Peyer's patch (tissue), 4 donors: Measurements from ENCODE around the gene ANO4. TPM values are rescaled to one million over a fixed set of nuclear protein-coding genes. Genes with fewer than 3 reads are reported as not detected.
"Not testable (repeated sequence)": the region's sequence is repeated elsewhere in the genome, so short reads cannot be mapped to it uniquely, and the experiment has no call there.

Source experiments
- DNase-seq, 3 donors: peaks; one replicate each; pipeline ENCODE4 v3.0.0-alpha.2; 2017 to 2019
- H3K27ac ChIP-seq, 4 donors: fragments of 200-600 bp; sonication (generic); one replicate each; pipeline ENCODE4 v1.5.1; 2016 to 2019
- H3K27me3 ChIP-seq, 2 donors: fragments of 200-600 bp; sonication (generic); one replicate each; pipeline ENCODE4 v1.5.1; 2019
- H3K36me3 ChIP-seq, 3 donors: fragments of 200-600 bp; sonication (generic); one replicate each; pipeline ENCODE4 v1.5.1; 2016 to 2019
- H3K4me1 ChIP-seq, 4 donors: fragments of 200-600 bp; sonication (generic); one replicate each; pipeline ENCODE4 v1.5.1; 2016 to 2019
- H3K4me3 ChIP-seq, 4 donors: fragments of 200-600 bp; sonication (generic); 1 replicate in 3 of 4; 2 replicates in 1 of 4; pipeline ENCODE4 v1.5.1; 2016 to 2019; ENCODE audit warnings: mild to moderate bottlenecking in 1 of 4
- H3K9me3 ChIP-seq, 4 donors: fragments of 200-600 bp; sonication (generic); one replicate each; pipeline ENCODE4 v1.5.1; 2016 to 2019; ENCODE audit warnings: mild to moderate bottlenecking in 1 of 4
- CTCF ChIP-seq, 6 experiments: fragments of 450-650 bp in 4 of 6; fragments of 200-600 bp in 2 of 6; sonication (generic) in 1 of 6; IDR thresholded peaks; one replicate each; pipeline ENCODE4 v1.5.1; 2017 to 2019; ENCODE audit warnings: antibody characterized with exemption in 6 of 6, mild to moderate bottlenecking in 3 of 6, moderate library complexity in 1 of 6
- POLR2A ChIP-seq, 2 donors: fragments of 450-650 bp; IDR thresholded peaks; one replicate each; pipeline ENCODE4 v1.5.1; 2017; ENCODE audit warnings: antibody characterized with exemption in 2 of 2, mild to moderate bottlenecking in 2 of 2, moderate library complexity in 2 of 2
- total RNA-seq, 4 donors: library from RNA; depleted of rRNA; stranded (reverse); fragments of >200 nt; gene quantifications; one replicate each; pipeline ENCODE4 v1.1.0, GENCODE V29; 2016

The ANO4 gene
- total RNA-seq, 4 donors from 2014 or later = 1.7 TPM; not detected in 3

GRCh38 chr12:101047652-101048051 is 253.1 kb downstream of the ANO4 start:
- Histone ChIP-seq H3K36me3 (no peaks in the 10 kb centered on the region), H3K27me3 (no peaks in the 10 kb centered on the region), H3K4me3 (no peak overlapping the region), H3K4me1 (no peaks in the 10 kb centered on the region), H3K27ac (no peak overlapping the region), H3K9me3 (no peaks in the 10 kb centered on the region)
- DNase-seq = no peak
- TF ChIP-seq CTCF (IDR thresholded peaks at IDR 0.05) (no peak), POLR2A (IDR thresholded peaks at IDR 0.05) (no peak)

DNA sequence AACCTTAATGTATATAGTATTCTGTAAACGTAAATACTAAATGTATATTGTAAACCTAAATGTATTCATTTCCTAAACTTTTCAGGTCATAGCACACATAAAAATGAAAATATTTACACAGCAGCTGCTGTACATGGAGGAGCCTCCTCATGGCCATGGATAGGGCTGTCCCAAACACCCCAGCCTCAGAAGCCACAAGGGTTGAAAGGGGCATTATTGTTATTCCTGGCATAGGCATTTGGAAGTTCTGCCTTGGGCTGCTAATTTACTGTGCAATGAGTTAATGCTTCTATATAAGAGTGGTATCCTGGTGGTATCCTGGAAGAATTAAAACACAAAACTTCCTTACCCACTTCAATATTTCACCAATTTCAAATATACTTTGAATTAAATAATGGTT is 256.1 kb downstream of the ANO4 start:
- no peak for DNase-seq
- H3K4me1 ChIP-seq = no peaks in the 10 kb centered on the region
- TF ChIP-seq CTCF (IDR thresholded peaks at IDR 0.05) (no peak), POLR2A (IDR thresholded peaks at IDR 0.05) (no peak)
- no peaks in the 10 kb centered on the region for H3K36me3 ChIP-seq
- no peaks in the 10 kb centered on the region for H3K9me3 ChIP-seq
- no peak overlapping the region for H3K4me3 ChIP-seq
- H3K27ac ChIP-seq = no peak overlapping the region
- H3K27me3 ChIP-seq = no peaks in the 10 kb centered on the region

DNA sequence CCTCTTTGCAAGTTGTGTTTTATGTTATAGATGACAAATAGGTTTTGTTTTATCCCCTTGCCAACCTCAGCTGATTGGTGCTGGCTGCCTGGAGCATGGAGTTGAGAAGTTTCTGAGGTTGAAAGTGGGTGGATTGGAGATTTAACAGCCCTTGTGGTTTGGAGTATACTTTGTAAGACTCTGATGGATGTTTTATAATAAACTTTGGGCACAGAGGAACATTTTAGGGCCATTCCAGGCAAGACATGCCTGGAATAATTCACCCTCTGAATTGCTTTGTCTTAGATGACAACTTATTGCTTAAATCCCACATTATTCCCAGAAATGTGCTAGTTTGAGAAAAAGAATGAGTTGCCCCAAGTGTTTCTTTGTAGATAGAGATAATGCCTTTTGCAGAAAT is 256.6 kb downstream of the ANO4 start:
- TF ChIP-seq CTCF (IDR thresholded peaks at IDR 0.05) (no peak), POLR2A (IDR thresholded peaks at IDR 0.05) (no peak)
- Histone ChIP-seq H3K36me3 (no peaks in the 10 kb centered on the region), H3K27me3 (no peaks in the 10 kb centered on the region), H3K27ac (no peak overlapping the region), H3K9me3 (no peaks in the 10 kb centered on the region), H3K4me3 (no peak overlapping the region), H3K4me1 (no peaks in the 10 kb centered on the region)
- no peak for DNase-seq

- peak overlapping the region in 1 of 4 donors; percentile 63 for H3K27ac ChIP-seq
- DNase-seq = peak in 2 of 3 donors; percentile 49 to 53
- H3K9me3 ChIP-seq = no peaks in the 10 kb centered on the region
- no peak for TF ChIP-seq CTCF (IDR thresholded peaks at IDR 0.05)
- H3K4me3 ChIP-seq = no peak overlapping the region
- no peaks in the 10 kb centered on the region for H3K36me3 ChIP-seq
- no peaks in the 10 kb centered on the region for H3K4me1 ChIP-seq
- no peaks in the 10 kb centered on the region for H3K27me3 ChIP-seq
Observed at GRCh38 chr12:101051901-101052550, 257.4 kb downstream of the ANO4 start.

DNA sequence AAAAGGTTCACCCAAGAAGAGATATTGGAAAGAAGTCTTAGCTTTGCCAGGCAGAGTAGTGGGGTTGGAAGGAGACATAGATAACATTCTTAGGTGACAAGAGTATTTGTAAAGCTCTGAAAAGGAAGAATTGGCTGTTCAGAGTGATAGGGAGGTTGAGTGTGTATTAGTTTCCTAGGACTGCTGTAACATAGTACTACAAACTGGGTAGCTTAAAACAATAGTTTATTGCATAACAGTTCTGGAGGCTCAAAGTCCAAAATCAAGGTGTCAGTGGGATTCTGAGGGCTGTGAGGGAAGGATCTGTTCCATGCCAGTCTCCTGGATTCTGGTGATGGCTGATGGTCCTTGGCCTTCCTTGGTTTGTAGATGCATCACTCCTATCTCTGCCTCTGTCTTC is 258.6 kb downstream of the ANO4 start:
- no peaks in the 10 kb centered on the region for H3K27me3 ChIP-seq
- H3K9me3 ChIP-seq = no peaks in the 10 kb centered on the region
- H3K4me1 ChIP-seq = no peaks in the 10 kb centered on the region
- H3K4me3 ChIP-seq = no peak overlapping the region
- no peaks in the 10 kb centered on the region for H3K36me3 ChIP-seq
- H3K27ac ChIP-seq = no peak overlapping the region
- TF ChIP-seq CTCF (IDR thresholded peaks at IDR 0.05) (no peak), POLR2A (IDR thresholded peaks at IDR 0.05) (no peak)
- no peak for DNase-seq

DNA sequence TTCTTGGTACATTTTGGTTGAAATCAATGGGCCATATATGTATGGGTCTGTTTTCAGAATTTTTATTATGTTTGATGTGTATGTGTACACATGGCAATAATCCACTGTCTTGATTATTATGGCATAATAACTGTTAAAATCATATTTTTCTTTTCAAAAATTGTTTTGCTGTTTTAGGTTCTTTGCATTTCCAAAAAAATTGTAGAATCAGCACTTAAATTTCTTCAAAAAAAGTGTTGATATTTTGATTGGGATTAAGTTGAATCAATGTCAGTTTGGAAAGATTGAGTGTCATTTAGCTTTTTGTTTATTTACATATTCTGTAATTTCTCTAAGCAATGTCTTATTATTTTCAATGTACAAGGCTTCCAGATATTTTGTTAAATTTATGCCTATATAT is 261.4 kb downstream of the ANO4 start:
- no peak overlapping the region for H3K27ac ChIP-seq
- no peak for DNase-seq
- no peaks in the 10 kb centered on the region for H3K9me3 ChIP-seq
- H3K4me3 ChIP-seq = no peak overlapping the region
- H3K4me1 ChIP-seq = no peaks in the 10 kb centered on the region
- no peak for TF ChIP-seq POLR2A (IDR thresholded peaks at IDR 0.05)
- no peak for TF ChIP-seq CTCF (IDR thresholded peaks at IDR 0.05)
- H3K36me3 ChIP-seq = no peaks in the 10 kb centered on the region
- H3K27me3 ChIP-seq = no peaks in the 10 kb centered on the region

DNA sequence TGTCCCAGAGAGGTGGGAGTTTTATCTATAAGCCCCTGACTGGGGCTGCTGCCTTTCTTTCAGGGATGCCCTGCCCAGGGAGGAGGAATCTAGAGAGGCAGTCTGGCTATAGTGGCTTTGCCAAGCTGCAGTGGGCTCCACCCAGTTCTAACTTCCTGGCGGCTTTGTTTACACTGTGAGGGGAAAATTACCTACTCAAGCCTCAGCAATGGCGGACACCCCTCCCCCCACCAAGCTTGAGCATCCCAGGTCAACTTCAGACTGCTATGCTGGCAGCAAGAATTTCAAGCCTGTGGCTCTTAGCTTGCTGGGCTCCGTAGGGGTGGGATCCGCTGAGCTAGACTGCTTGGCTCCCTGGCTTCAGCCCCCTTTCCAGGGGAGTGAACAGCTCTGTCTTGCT is 267.9 kb downstream of the ANO4 start:
- H3K4me3 ChIP-seq, DNase-seq, H3K36me3 ChIP-seq, H3K4me1 ChIP-seq, H3K27me3 ChIP-seq, H3K27ac ChIP-seq, H3K9me3 ChIP-seq: not testable (repeated sequence)
